GM12878 (cell line): ENCODE measurements around the gene DBN1. TPM values are rescaled to one million over a fixed set of nuclear protein-coding genes. Genes with fewer than 3 reads are reported as not detected.

Source experiments
- ATAC-seq: fragments of 200-7000 bp; cut with Tn5 transposase; 3 replicates; pipeline ENCODE4 v1.9.1; 2020; ENCODE audit warnings: mild to moderate bottlenecking, moderate library complexity
- BruUV-seq: library from RNA; stranded (reverse); fragments of 400-500 nt; replicated peaks from 2 replicates; lab custom pipeline; 2021; lab: Mats Ljungman, UMichigan
- CTCF ChIA-PET: fragments of 300-600 bp; sonication (Branson Sonifier 250); formaldehyde crosslinking; extraction: SDS; loops from one replicate; lab custom pipeline; 2021; ENCODE audit warnings: inconsistent platforms; lab: Yijun Ruan, JAX
- POLR2A ChIA-PET: fragments of 350-600 bp; formaldehyde crosslinking; extraction: SDS; loops from one replicate; lab custom pipeline; 2021; ENCODE audit warnings: inconsistent platforms; lab: Charles Lee
- RAD21 ChIA-PET: fragments of 300-600 bp; sonication (Branson Sonifier 250); formaldehyde crosslinking; loops from one replicate; lab custom pipeline; 2023; ENCODE audit warnings: antibody characterized with exemption; ENCODE audit not compliant: unreplicated experiment; lab: Charles Lee
- SMC1A ChIA-PET: fragments of 300-600 bp; sonication (Branson Sonifier 250); formaldehyde crosslinking; loops from one replicate; lab custom pipeline; 2023; ENCODE audit not compliant: unreplicated experiment, uncharacterized antibody; lab: Charles Lee
- DNase-seq: peaks from one replicate; pipeline ENCODE4 v3.0.0-alpha.2; 2011; ENCODE audit warnings: low read depth, low spot score
- FAIRE-seq: peaks from 3 replicates; lab custom pipeline; 2011; peaks lifted over from hg19 to GRCh38; lab: Jason Lieb, UNC
- H2AFZ ChIP-seq: 2 replicates; pipeline ENCODE4 v1.6.0; 2011; ENCODE audit warnings: low read depth, low read length, control low read depth; ENCODE audit not compliant: control insufficient read depth
- H3K27ac ChIP-seq: 2 replicates; pipeline ENCODE4 v1.5.1; 2011; ENCODE audit warnings: control low read depth; ENCODE audit not compliant: control insufficient read depth, insufficient read depth
- H3K27me3 ChIP-seq, 2 experiments: replicated peaks in 1 of 2; 2 replicates each; pipeline versions ENCODE4 v1.6.0 to v1.6.1; 2011; ENCODE audit warnings: low read length in 1 of 2; ENCODE audit not compliant: control insufficient read depth in 2 of 2, insufficient read depth in 2 of 2
- H3K36me3 ChIP-seq, 2 experiments: 2 replicates each; pipeline ENCODE4 v1.5.1; 2011; ENCODE audit warnings: low read length in 1 of 2; ENCODE audit not compliant: control insufficient read depth in 2 of 2, insufficient read depth in 2 of 2
- H3K4me1 ChIP-seq: 2 replicates; pipeline ENCODE4 v1.6.1; 2011; ENCODE audit warnings: mild to moderate bottlenecking, low read length, moderate library complexity, mixed read lengths; ENCODE audit not compliant: control insufficient read depth, insufficient read depth
- H3K4me2 ChIP-seq: 2 replicates; pipeline ENCODE4 v1.6.0; 2011; ENCODE audit warnings: control low read depth; ENCODE audit not compliant: control insufficient read depth, insufficient read depth
- H3K4me3 ChIP-seq: fragments of 200-600 bp; sonication (generic); 2 replicates; pipeline ENCODE4 v1.5.1; 2016
- H3K79me2 ChIP-seq: 2 replicates; pipeline ENCODE4 v1.6.0; 2011; ENCODE audit warnings: low read length; ENCODE audit not compliant: control insufficient read depth, insufficient read depth
- H3K9ac ChIP-seq: 2 replicates; pipeline ENCODE4 v1.8.0; 2011; ENCODE audit warnings: low read length, control low read depth, mixed read lengths; ENCODE audit not compliant: control insufficient read depth, insufficient read depth
- H3K9me3 ChIP-seq: replicated peaks from 3 replicates; pipeline ENCODE4 v1.5.1; 2011; ENCODE audit warnings: mild to moderate bottlenecking, low read length; ENCODE audit not compliant: control insufficient read depth, insufficient read depth
- H4K20me1 ChIP-seq: 2 replicates; pipeline ENCODE4 v1.6.0; 2011; ENCODE audit not compliant: control insufficient read depth, insufficient read depth
- CBX5 ChIP-seq: sonication (generic); IDR thresholded peaks from 2 replicates; pipeline ENCODE4 v1.6.1; 2016; ENCODE audit warnings: low read depth, moderate library complexity, mild to moderate bottlenecking, inconsistent platforms
- DPF2 ChIP-seq: fragments of 450-650 bp; IDR thresholded peaks from 2 replicates; pipeline ENCODE4 v1.6.1; 2017; ENCODE audit warnings: mild to moderate bottlenecking
- GATAD2B ChIP-seq: fragments of 450-650 bp; conservative IDR thresholded peaks from 2 replicates; pipeline ENCODE4 v1.6.1; 2017; ENCODE audit warnings: low read depth, mild to moderate bottlenecking, moderate library complexity
- LARP7 ChIP-seq: fragments of 450-650 bp; IDR thresholded peaks from 2 replicates; pipeline ENCODE4 v1.6.1; 2017; ENCODE audit warnings: mild to moderate bottlenecking
- MEF2B ChIP-seq: fragments of 450-650 bp; IDR thresholded peaks from 2 replicates; pipeline ENCODE4 v1.6.1; 2018; ENCODE audit warnings: mild to moderate bottlenecking, moderate library complexity; ENCODE audit not compliant: partially characterized antibody, poor library complexity, severe bottlenecking
- NR2F1 ChIP-seq: fragments of 450-650 bp; conservative IDR thresholded peaks from 2 replicates; pipeline ENCODE4 v1.6.1; 2017; ENCODE audit warnings: mild to moderate bottlenecking
- WGBS: methylation state at CpG from one replicate; pipeline ENCODE4 v1.1.6; 2016; ENCODE audit warnings: low lambda C conversion rate; ENCODE audit not compliant: insufficient replicate concordance, insufficient coverage; ENCODE audit errors: missing lambda C conversion rate; 5-methylcytosine and 5-hydroxymethylcytosine counted together
- in situ Hi-C: fragments of 300-500 bp; cut with MboI; formaldehyde crosslinking; loops from 9 replicates; pipeline ENCODE4 v1.14.3; 2018; ENCODE audit warnings: mixed read lengths
- intact Hi-C: fragments of 100-400 bp; cut with micrococcal nuclease; formaldehyde crosslinking; loops from one replicate; pipeline ENCODE4 v1.14.2; 2022; ENCODE audit not compliant: unreplicated experiment
- polyA plus RNA-seq, 11 experiments: library from polyadenylated mRNA; depleted of rRNA in 4 of 11; unstranded in 6 of 11; stranded (reverse) in 5 of 11; fragments of >200 nt; fragmentation: Nextera tagmentation in 4 of 11; fragmentation: Illumina TruSeq in 1 of 11; extraction: Ambion mirVana in 4 of 11; extraction: Trizol in 1 of 11; gene quantifications; 1 replicate in 1 of 11; 2 replicates in 10 of 11; pipeline versions ENCODE4 v1.2.1 to v1.2.3, GENCODE V29; 2011 to 2016; ENCODE audit warnings: inconsistent platforms in 2 of 11, missing spikeins in 2 of 11, low read depth in 1 of 11
- total RNA-seq, 4 experiments: library from RNA; depleted of rRNA in 3 of 4; stranded (reverse); fragments of >200 nt in 3 of 4; fragmentation: Illumina TruSeq in 1 of 4; extraction: Trizol in 1 of 4; gene quantifications; 2 replicates each; pipeline versions ENCODE4 v1.2.1 to v1.2.3, GENCODE V29; 2013 to 2021

Gene DBN1
- total and polyA plus RNA-seq, 10 of the 15 experiments (the other 5 are each of a cell fraction or from before 2014, with no cell fraction given), result 0.18 to 81.0 (median 27.9) TPM

GRCh38 chr5:177508221-177508611 is 34.8 kb upstream of the DBN1 start:
- H3K9me3 ChIP-seq, result no peaks in the 10 kb centered on the region
- intact Hi-C loops, result loop anchor here (5.0 to 10.0 kb wide), 2 partner anchors 94 to 393 kb away; partner anchors contain the start of gene B4GALT7
- H3K36me3 ChIP-seq, result peaks cover 13 to 35% of the 10 kb centered on the region in 2 experiments; a peak in 3 of 4 replicates
- TF ChIP-seq LARP7 (peak; percentile 78; the same call in 1 of the 2 replicates), NR2F1 (0 out of 2 replicates have a peak, but pooled peaks have one; percentile 11), CBX5 (no peak), DPF2 (0 out of 2 replicates have a peak, but pooled peaks have one; percentile 14), MEF2B (no peak), GATAD2B (peak; percentile 52; the same call in 1 of the 2 replicates)
- no peaks in the 10 kb centered on the region for H3K27me3 ChIP-seq
- ChIA-PET SMC1A (interaction anchor here (0.8 to 2.4 kb wide), 9 partner anchors 9 to 198 kb away, joined by 3 to 10 read pairs (median 5); partner anchors contain the start of gene PDLIM7), RAD21 (interaction anchor here (0.9 to 3.4 kb wide), 13 partner anchors 11 to 199 kb away, joined by 3 to 17 read pairs (median 5); partner anchors contain the start of genes GRK6, PDLIM7 and TMED9), CTCF (interaction anchor here (0.9 to 6.2 kb wide), 9 partner anchors 7 to 151 kb away, joined by 3 to 38 read pairs (median 19); partner anchors contain the start of genes PDLIM7 and RGS14), POLR2A (interaction anchor here (0.6 to 3.5 kb wide), 15 partner anchors 9 to 791 kb away, joined by 3 to 19 read pairs (median 3); partner anchors contain the start of genes DDX41 and PDLIM7)
- 14% methylated on average over 25 of the region's 26 CpGs for WGBS
- ATAC-seq (peak; percentile 20), DNase-seq (no peak), FAIRE-seq (no peak)
- H2AFZ ChIP-seq, result no peak overlapping the region; the same call in none of the 2 replicates
- H3K4me1 ChIP-seq, result peaks cover 44% of the 10 kb centered on the region
- no peaks in the 10 kb centered on the region for H4K20me1 ChIP-seq
- H3K27ac ChIP-seq, result peak overlapping the region; percentile 87
- peak overlapping the region; percentile 87 for H3K4me3 ChIP-seq
- peak overlapping the region; percentile 97 for H3K4me2 ChIP-seq
- H3K79me2 ChIP-seq, result peaks cover 35% of the 10 kb centered on the region
- H3K9ac ChIP-seq, result peak overlapping the region; percentile 90
- in situ Hi-C loops, result no loop called here
- no TSS peak for BruUV-seq
